Breast epithelium (tissue), 3 donors: Measurements from ENCODE around the gene TSFM.

Experiments used
- POLR2A ChIP-seq: fragments of 450-650 bp; IDR thresholded peaks from one replicate; pipeline ENCODE4 v1.6.1; 2016; ENCODE audit warnings: antibody characterized with exemption, mild to moderate bottlenecking, moderate library complexity
- TF ChIP-seq, protein P1 (sequence below), 3 donors: fragments of 450-650 bp; IDR thresholded peaks; one replicate each; pipeline ENCODE4 v1.5.1; 2016 to 2017; ENCODE audit warnings: antibody characterized with exemption in 3 of 3, mild to moderate bottlenecking in 3 of 3, moderate library complexity in 3 of 3

DNA sequence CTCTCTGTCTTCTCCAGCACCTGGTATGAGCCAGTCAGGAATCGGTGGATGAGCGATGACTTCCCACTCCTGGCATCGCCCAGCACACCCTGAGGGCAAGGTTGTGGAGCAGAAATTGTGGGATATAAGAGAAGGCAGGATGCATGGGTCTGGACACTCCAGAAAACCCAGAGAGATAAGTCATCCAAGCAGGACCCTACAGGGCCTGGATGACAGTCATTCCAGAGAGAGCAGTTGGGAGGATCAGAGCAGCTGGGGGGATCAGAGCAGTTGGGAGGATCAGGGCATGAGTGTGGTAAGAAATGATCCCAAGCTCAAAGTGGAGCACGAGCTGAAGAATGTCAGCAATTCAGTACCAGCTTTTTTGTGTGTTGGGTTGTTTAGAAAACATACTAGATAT is 48.0 kb upstream of the TSFM start:
- TF ChIP-seq, protein P1, sequence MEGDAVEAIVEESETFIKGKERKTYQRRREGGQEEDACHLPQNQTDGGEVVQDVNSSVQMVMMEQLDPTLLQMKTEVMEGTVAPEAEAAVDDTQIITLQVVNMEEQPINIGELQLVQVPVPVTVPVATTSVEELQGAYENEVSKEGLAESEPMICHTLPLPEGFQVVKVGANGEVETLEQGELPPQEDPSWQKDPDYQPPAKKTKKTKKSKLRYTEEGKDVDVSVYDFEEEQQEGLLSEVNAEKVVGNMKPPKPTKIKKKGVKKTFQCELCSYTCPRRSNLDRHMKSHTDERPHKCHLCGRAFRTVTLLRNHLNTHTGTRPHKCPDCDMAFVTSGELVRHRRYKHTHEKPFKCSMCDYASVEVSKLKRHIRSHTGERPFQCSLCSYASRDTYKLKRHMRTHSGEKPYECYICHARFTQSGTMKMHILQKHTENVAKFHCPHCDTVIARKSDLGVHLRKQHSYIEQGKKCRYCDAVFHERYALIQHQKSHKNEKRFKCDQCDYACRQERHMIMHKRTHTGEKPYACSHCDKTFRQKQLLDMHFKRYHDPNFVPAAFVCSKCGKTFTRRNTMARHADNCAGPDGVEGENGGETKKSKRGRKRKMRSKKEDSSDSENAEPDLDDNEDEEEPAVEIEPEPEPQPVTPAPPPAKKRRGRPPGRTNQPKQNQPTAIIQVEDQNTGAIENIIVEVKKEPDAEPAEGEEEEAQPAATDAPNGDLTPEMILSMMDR (IDR thresholded peaks at IDR 0.05), result no peak
- no peak for TF ChIP-seq POLR2A
